ENCODE data around the gene PTPRT.
"Not testable (repeated sequence)": the region's sequence is repeated elsewhere in the genome, so short reads cannot be mapped to it uniquely, and the experiment has no call there.

Gene PTPRT

DNA sequence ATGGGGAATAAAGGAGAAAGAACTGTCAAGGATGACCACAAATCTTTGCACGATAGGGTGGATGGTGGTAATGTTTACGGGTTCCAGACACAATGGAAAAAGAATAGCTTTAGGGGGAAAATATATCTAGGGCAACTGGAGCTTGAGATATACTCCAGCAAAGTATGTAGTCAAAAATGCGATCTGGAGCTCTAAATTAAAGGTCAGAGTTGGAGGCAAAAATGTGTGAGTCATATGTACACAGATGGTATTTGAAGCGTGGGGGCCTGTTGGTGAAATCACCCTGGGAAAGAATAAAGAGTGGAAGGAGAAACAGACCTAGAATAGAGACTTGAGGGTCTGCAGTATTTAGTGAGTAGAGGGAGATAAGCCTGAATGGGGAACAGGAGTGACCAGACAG lies 937.6 kb downstream of the PTPRT start:
- H2AFZ ChIP-seq (ENCODE audit: low read depth, low read length): no peak overlapping the region
- no peaks in the 10 kb centered on the region for H3K4me1 ChIP-seq (ENCODE audit: insufficient read depth, low read length)
- H3K9me3 ChIP-seq (ENCODE audit: low read length): no peaks in the 10 kb centered on the region
- no peaks in the 10 kb centered on the region for H3K27me3 ChIP-seq (ENCODE audit: insufficient read depth, low read length)
- no peak overlapping the region for H3K4me3 ChIP-seq (ENCODE audit: low read length)
- H3K36me3 ChIP-seq (ENCODE audit: insufficient read depth, low read length): no peaks in the 10 kb centered on the region

DNA sequence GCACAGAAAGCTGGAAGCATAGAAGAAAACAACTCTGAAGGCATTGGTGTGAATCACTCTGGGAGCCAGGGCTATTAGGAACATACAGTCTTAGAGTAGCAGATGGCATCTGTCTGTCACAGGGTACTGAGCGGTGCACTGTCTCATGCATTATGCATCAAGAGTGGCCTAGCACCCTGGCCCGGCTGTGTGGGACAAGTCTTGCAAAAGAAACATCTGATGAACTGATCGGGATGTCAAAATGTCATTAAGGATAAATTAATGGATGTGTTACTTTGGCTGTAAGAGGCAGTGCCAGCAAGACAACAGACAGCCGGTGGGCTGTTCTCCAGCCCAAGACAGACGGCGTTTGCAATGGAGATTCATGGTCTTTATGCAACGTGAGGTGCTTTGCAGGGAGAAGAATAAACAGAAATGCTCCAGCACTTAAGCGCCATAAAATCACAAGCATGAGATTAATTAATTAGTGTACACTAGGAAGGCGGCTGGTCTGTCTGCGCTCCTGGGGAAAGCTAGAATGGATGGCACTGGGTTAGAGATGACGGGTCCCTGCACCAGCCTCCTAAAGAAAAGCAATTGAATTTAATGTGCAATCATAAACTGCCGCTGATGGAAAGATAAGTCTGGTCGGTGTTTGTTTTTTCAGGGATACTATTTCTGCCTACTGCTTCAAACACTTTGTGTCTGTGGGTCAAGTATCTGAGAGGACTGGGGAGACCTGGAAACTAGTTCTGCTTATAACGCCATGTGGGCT lies 970.9 kb downstream of the PTPRT start:
- no peaks in the 10 kb centered on the region for H3K36me3 ChIP-seq (ENCODE audit: insufficient read depth, low read length)
- H3K27me3 ChIP-seq (ENCODE audit: insufficient read depth, low read length): no peaks in the 10 kb centered on the region
- H3K9me3 ChIP-seq (ENCODE audit: low read length): no peaks in the 10 kb centered on the region
- H2AFZ ChIP-seq (ENCODE audit: low read depth, low read length): no peak overlapping the region
- H3K4me3 ChIP-seq (ENCODE audit: low read length): no peak overlapping the region
- no peaks in the 10 kb centered on the region for H3K4me1 ChIP-seq (ENCODE audit: insufficient read depth, low read length)

DNA sequence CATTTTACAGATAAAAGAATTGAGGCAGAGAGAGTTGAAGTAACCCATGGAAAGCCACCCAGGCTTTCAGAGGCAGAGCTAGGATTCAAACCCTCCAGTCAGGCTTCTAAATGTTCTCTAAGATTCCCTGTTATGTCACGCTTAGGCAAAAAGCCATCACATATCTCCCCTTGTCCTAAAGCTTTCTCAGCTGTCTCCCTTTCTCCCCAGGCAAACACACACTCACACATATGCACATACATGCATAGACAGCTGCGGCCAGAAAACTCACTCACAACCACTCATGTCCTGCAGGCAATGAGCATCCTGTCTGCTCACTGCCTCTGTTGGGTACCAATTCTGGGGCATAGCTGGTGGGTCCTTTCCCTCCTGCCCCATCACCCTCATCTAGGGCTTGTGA lies 975.6 kb downstream of the PTPRT start:
- H2AFZ ChIP-seq (ENCODE audit: low read depth, low read length): no peak overlapping the region
- H3K27me3 ChIP-seq (ENCODE audit: insufficient read depth, low read length): no peaks in the 10 kb centered on the region
- H3K4me3 ChIP-seq (ENCODE audit: low read length): no peak overlapping the region
- H3K4me1 ChIP-seq (ENCODE audit: insufficient read depth, low read length): no peaks in the 10 kb centered on the region
- H3K9me3 ChIP-seq (ENCODE audit: low read length): no peaks in the 10 kb centered on the region
- no peaks in the 10 kb centered on the region for H3K36me3 ChIP-seq (ENCODE audit: insufficient read depth, low read length)

DNA sequence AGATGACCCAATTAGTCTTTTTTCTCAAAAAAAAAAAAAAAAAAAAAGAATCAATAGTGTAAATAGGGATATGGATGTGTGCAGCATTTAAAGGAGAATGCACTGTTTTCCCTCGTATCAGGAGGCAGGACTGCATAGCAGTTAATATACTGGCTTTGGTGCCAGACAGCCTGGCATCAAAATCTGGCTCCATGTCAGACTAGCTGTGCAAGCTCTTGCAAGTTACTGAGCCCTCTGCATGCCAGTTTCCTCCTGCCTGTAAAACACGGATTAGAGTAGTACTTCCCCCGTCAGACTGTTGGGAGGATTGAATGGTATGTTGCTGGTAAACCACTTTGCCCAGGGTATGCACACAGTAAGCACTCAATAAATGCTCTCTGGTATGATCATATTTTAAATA lies 977.3 kb downstream of the PTPRT start:
- Histone ChIP-seq H3K4me3 (ENCODE audit: low read length) (no peak overlapping the region), H2AFZ (ENCODE audit: low read depth, low read length) (no peak overlapping the region), H3K9me3 (ENCODE audit: low read length) (no peaks in the 10 kb centered on the region), H3K4me1 (ENCODE audit: insufficient read depth, low read length) (no peaks in the 10 kb centered on the region), H3K27me3 (ENCODE audit: insufficient read depth, low read length) (no peaks in the 10 kb centered on the region), H3K36me3 (ENCODE audit: insufficient read depth, low read length) (no peaks in the 10 kb centered on the region)

DNA sequence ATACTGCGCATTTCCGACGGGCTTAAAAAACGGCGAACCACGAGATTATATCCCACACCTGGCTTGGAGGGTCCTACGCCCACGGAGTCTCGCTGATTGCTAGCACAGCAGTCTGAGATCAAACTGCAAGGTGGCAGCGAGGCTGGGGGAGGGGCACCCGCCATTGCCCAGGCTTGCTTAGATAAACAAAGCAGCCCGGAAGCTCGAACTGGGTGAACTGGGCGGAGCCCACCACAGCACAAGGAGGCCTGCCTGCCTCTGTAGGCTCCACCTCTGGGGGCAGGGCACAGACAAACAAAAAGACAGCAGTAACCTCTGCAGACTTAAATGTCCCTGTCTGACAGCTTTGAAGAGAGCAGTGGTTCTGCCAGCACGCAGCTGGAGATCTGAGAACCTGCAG lies 983.1 kb downstream of the PTPRT start:
- H3K9me3 ChIP-seq (ENCODE audit: low read length); H3K4me1 ChIP-seq (ENCODE audit: insufficient read depth, low read length); H3K36me3 ChIP-seq (ENCODE audit: insufficient read depth, low read length); H3K4me3 ChIP-seq (ENCODE audit: low read length); H3K27me3 ChIP-seq (ENCODE audit: insufficient read depth, low read length); H2AFZ ChIP-seq (ENCODE audit: low read depth, low read length): not testable (repeated sequence)

DNA sequence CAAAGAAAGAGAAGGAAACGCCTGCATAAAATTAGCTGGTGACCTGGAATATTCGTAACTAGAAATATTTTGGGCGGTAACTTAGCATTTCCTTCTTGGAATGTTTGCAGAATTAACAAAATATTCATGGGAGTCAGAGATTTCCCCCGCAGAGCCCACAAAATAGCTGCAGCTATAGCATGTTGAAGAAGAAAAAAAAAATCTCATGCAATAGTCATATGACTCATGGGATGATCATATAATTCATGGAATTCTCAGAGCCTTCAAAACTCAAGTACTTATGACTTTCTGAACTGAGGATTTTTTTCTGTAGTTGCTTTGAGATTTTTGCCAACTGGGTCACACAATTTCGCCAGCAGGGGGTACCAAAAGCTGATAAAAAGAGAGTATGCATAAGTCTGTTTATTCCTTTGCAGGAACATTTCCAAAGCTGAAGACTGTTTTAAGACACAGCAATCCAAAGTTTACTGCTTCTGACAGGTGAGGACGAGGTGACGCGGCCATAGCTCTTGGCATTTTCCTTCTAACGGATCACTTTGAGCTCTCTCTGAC lies 985.5 kb downstream of the PTPRT start:
- Histone ChIP-seq H3K36me3 (ENCODE audit: insufficient read depth, low read length) (no peaks in the 10 kb centered on the region), H3K4me3 (ENCODE audit: low read length) (no peak overlapping the region), H3K9me3 (ENCODE audit: low read length) (no peaks in the 10 kb centered on the region), H3K4me1 (ENCODE audit: insufficient read depth, low read length) (no peaks in the 10 kb centered on the region), H2AFZ (ENCODE audit: low read depth, low read length) (no peak overlapping the region), H3K27me3 (ENCODE audit: insufficient read depth, low read length) (no peaks in the 10 kb centered on the region)

DNA sequence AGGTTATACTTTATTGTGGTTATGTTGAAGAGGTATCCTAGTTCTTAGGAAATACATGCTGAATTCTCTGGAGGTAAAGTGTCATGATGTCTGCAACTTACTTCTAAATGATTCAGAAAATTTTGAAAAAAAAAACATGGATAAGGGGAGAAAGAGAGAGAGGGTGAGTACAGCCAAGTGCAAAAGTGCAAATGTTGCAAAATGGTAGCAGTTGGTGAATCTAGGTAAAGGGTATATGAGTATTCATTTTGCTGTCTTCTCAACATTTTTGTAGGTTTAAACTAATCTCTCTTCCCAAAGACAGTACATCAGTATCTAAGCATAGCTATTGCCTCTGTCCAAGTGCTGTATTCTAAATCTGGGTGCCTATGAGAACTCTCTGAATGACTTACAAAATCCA lies 992.1 kb downstream of the PTPRT start:
- no peaks in the 10 kb centered on the region for H3K4me1 ChIP-seq (ENCODE audit: insufficient read depth, low read length)
- no peaks in the 10 kb centered on the region for H3K9me3 ChIP-seq (ENCODE audit: low read length)
- no peaks in the 10 kb centered on the region for H3K36me3 ChIP-seq (ENCODE audit: insufficient read depth, low read length)
- no peak overlapping the region for H3K4me3 ChIP-seq (ENCODE audit: low read length)
- no peaks in the 10 kb centered on the region for H3K27me3 ChIP-seq (ENCODE audit: insufficient read depth, low read length)
- H2AFZ ChIP-seq (ENCODE audit: low read depth, low read length): no peak overlapping the region

DNA sequence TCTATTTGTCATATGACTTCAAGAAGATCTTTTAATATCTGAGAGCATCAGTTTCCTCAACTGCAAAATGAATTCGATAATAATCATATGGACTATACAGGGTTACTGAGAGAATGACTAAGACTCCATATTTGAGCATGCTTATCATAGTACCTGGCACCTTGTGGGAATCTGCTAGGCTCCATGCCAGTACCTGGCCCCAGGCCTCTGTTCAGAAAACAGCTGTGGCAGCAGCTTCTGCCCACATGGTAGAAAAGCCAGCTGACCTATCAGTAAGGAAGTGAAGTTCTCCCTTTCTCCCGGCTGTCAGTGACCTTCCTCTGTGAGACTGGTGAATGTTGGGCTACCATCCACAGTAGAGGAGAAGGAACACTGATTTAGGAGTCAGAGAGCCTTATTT lies 996.6 kb downstream of the PTPRT start:
- Histone ChIP-seq H2AFZ (ENCODE audit: low read depth, low read length) (no peak overlapping the region), H3K27me3 (ENCODE audit: insufficient read depth, low read length) (no peaks in the 10 kb centered on the region), H3K4me1 (ENCODE audit: insufficient read depth, low read length) (no peaks in the 10 kb centered on the region), H3K36me3 (ENCODE audit: insufficient read depth, low read length) (no peaks in the 10 kb centered on the region), H3K4me3 (ENCODE audit: low read length) (no peak overlapping the region), H3K9me3 (ENCODE audit: low read length) (no peaks in the 10 kb centered on the region)

DNA sequence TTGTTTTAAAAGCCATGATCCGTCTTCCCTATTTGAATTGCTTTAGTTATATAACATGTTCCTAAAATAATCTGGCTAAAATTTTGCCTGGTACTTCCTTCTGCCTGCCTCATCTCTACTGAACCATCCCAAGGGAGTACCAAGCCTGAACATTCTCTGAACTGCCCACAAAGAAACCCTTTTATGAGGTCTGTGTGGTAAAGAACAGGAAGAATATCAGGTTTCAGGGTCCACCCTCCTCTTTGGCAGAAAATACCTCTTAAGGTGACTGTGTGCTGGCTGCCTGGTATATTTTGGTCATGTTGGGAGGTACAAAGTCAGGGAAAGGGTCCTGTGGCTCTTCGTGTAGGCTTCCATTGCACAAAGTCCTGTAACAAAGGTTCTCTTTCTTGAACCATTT lies 997.4 kb downstream of the PTPRT start:
- no peaks in the 10 kb centered on the region for H3K9me3 ChIP-seq (ENCODE audit: low read length)
- H3K4me3 ChIP-seq (ENCODE audit: low read length): no peak overlapping the region
- H2AFZ ChIP-seq (ENCODE audit: low read depth, low read length): no peak overlapping the region
- H3K27me3 ChIP-seq (ENCODE audit: insufficient read depth, low read length): no peaks in the 10 kb centered on the region
- no peaks in the 10 kb centered on the region for H3K4me1 ChIP-seq (ENCODE audit: insufficient read depth, low read length)
- no peaks in the 10 kb centered on the region for H3K36me3 ChIP-seq (ENCODE audit: insufficient read depth, low read length)

DNA sequence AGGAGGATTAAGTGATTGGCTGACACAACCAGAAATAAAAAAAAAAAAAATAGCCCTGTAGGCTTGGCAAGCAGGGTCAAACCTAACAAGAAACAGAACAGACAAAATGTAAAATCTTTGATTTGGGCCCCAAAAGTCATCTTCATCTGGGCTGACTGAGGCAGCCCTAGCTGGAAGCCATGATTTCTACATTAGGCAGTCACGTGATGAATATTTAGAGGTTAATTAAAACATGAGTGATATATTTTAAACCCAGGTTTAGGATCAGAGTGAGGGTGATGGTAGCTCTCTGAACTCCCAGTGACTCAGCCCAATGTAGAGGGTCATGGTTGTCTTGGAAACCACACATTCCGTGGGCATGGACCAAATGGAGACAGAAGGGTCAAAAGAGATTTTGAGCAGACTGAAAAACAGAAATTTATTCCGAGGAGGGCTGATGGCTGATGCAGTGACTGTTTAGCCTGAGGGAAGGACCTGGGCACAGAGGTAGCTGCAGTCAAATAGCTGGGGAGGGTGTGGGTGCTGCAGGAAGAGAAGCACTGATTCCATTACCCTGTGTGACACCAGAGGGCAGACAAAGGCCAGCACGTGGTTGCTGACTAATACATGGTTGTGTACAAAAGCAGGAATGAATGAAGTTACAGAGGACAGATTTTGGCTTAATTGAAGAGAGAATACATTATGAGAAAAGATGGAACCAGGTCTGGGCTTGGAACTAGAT lies 998.4 kb downstream of the PTPRT start:
- Histone ChIP-seq H3K4me3 (ENCODE audit: low read length) (no peak overlapping the region), H3K4me1 (ENCODE audit: insufficient read depth, low read length) (no peaks in the 10 kb centered on the region), H3K36me3 (ENCODE audit: insufficient read depth, low read length) (no peaks in the 10 kb centered on the region), H3K9me3 (ENCODE audit: low read length) (no peaks in the 10 kb centered on the region), H2AFZ (ENCODE audit: low read depth, low read length) (no peak overlapping the region), H3K27me3 (ENCODE audit: insufficient read depth, low read length) (no peaks in the 10 kb centered on the region)

DNA sequence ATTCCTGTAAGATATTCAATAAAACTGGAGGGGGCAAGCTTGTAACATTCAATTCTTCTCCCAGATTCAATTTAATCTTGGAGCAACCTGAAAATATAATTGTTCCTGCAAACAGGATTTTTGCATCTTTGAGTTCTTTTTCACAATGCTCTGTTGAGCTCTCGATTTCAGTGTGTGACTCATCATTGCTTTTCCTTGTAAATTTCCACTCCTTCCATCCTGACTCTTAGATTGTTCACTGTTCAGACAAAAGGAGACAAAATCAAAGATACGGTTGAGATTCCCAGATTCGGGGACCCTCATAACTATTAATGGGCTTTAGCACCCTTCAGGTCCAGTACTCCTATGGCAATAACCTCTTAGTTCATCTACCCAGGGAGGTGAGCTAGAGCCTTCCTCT lies 999.6 kb downstream of the PTPRT start:
- H2AFZ ChIP-seq (ENCODE audit: low read depth, low read length): no peak overlapping the region
- no peaks in the 10 kb centered on the region for H3K9me3 ChIP-seq (ENCODE audit: low read length)
- no peaks in the 10 kb centered on the region for H3K27me3 ChIP-seq (ENCODE audit: insufficient read depth, low read length)
- H3K36me3 ChIP-seq (ENCODE audit: insufficient read depth, low read length): no peaks in the 10 kb centered on the region
- H3K4me1 ChIP-seq (ENCODE audit: insufficient read depth, low read length): no peaks in the 10 kb centered on the region
- H3K4me3 ChIP-seq (ENCODE audit: low read length): no peak overlapping the region

DNA sequence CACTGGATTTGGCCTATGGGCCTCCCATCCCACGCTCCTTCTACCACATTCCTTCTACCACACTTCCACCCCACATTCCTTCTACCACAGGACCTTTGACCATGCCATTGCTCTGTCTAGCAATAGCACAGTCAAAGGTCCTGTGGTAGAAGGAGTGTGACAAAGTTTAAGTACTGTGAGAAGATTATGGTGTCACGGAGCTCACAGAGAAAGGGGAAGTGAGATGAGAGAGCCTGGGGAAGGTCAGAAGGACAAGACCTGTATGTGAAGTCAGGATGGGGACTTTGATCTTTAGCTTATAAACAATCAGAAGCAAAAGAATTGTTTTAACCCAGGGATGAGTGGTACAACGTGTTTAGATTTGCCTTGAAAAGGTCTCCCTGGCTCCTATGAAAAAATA lies 1003.4 kb downstream of the PTPRT start:
- Histone ChIP-seq H3K27me3 (ENCODE audit: insufficient read depth, low read length) (no peaks in the 10 kb centered on the region), H2AFZ (ENCODE audit: low read depth, low read length) (no peak overlapping the region), H3K4me3 (ENCODE audit: low read length) (no peak overlapping the region), H3K4me1 (ENCODE audit: insufficient read depth, low read length) (no peaks in the 10 kb centered on the region), H3K36me3 (ENCODE audit: insufficient read depth, low read length) (no peaks in the 10 kb centered on the region), H3K9me3 (ENCODE audit: low read length) (no peaks in the 10 kb centered on the region)

DNA sequence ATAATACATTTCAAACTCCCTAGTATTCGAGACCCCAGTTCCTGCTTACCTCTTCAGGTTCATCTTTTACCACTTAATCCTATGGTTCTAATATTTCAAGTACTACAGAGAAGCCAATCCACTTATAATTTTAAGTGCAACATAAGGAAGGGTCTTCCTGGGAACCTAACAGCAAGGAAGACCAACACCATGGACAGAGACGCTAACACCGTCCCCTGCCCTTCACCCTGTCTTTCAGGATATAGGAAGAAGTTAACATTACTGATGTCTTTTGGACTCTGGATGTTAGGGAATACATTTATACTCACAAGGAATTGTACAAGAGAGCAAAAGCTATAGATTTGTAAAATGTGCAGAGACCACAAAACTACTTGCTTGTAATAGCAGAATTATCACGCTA lies 1006.6 kb downstream of the PTPRT start:
- Histone ChIP-seq H3K9me3 (ENCODE audit: low read length) (no peaks in the 10 kb centered on the region), H3K4me3 (ENCODE audit: low read length) (no peak overlapping the region), H3K4me1 (ENCODE audit: insufficient read depth, low read length) (no peaks in the 10 kb centered on the region), H3K36me3 (ENCODE audit: insufficient read depth, low read length) (no peaks in the 10 kb centered on the region), H2AFZ (ENCODE audit: low read depth, low read length) (no peak overlapping the region), H3K27me3 (ENCODE audit: insufficient read depth, low read length) (no peaks in the 10 kb centered on the region)

Data from neuron (in vitro differentiated cells).